PFSK-1 (cell line): ENCODE data around the gene SH3PXD2A.

ENCODE experiments used
- FOXP2 ChIP-seq: optimal IDR thresholded peaks from 2 replicates; pipeline ENCODE3; 2011; ENCODE audit warnings: borderline replicate concordance, control low read depth, inconsistent platforms; ENCODE audit not compliant: insufficient read depth; ENCODE audit errors: extremely low read length, extremely low read depth
- POLR2AphosphoS5 ChIP-seq: IDR thresholded peaks from 2 replicates; pipeline ENCODE4 v1.6.1; 2012; ENCODE audit warnings: low read depth, mild to moderate bottlenecking, control low read depth, low read length, moderate library complexity
- SIN3A ChIP-seq: IDR thresholded peaks from 2 replicates; pipeline ENCODE4 v1.6.1; 2012; ENCODE audit warnings: mild to moderate bottlenecking, low read length, moderate library complexity, borderline replicate concordance; ENCODE audit not compliant: insufficient read depth
- TAF1 ChIP-seq: IDR thresholded peaks from 2 replicates; pipeline ENCODE4 v1.6.1; 2012; ENCODE audit warnings: low read length, control low read depth, borderline replicate concordance; ENCODE audit not compliant: insufficient read depth
- TF ChIP-seq, protein P1 (sequence below), 2 experiments: IDR thresholded peaks; 2 replicates each; pipeline versions ENCODE4 v1.6.1 to v1.8.0; 2011 to 2012; ENCODE audit warnings: low read depth in 2 of 2, low read length in 2 of 2, control low read depth in 1 of 2, inconsistent platforms in 1 of 2, mild to moderate bottlenecking in 1 of 2, moderate library complexity in 1 of 2; ENCODE audit not compliant: insufficient read depth in 1 of 2

SH3PXD2A gene

DNA sequence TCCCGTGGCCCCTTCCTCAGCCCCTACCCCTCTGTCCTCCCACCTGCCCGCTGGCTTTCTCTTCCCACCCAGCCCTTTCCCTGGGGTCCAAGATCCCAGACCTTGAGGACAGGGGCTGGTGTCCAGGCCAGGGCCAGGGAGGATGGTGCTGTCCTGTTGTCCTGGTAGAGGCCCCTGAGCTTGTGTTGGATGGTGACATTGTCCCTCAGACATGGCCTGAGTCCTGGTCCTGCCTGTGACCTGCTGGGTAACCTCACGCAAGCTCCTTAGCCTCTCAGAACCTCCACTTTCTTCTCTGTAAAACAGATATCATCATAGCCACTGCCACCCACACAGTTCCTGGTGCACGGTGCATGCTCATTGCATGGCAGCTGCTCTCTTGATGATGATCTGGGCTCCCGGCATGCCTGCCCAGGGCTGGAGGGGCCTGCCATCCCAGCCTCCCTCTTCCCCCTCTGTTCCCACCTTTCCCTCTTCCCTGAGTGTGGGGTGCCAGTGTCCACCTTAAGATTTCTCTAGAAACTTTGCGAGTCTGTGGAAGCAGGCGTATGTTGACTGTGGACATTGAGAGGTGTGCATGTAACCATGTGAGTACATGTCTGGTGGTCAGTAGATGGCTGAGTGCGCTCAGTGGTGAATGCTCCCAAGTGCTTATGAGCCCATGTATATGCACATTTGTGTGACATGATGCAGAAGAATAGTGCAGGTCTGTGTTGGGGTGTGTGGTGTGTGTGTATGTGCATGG lies 301.5 kb downstream of the SH3PXD2A start:
- no peak for TF ChIP-seq FOXP2
- no peak for TF ChIP-seq POLR2AphosphoS5
- TF ChIP-seq, protein P1, sequence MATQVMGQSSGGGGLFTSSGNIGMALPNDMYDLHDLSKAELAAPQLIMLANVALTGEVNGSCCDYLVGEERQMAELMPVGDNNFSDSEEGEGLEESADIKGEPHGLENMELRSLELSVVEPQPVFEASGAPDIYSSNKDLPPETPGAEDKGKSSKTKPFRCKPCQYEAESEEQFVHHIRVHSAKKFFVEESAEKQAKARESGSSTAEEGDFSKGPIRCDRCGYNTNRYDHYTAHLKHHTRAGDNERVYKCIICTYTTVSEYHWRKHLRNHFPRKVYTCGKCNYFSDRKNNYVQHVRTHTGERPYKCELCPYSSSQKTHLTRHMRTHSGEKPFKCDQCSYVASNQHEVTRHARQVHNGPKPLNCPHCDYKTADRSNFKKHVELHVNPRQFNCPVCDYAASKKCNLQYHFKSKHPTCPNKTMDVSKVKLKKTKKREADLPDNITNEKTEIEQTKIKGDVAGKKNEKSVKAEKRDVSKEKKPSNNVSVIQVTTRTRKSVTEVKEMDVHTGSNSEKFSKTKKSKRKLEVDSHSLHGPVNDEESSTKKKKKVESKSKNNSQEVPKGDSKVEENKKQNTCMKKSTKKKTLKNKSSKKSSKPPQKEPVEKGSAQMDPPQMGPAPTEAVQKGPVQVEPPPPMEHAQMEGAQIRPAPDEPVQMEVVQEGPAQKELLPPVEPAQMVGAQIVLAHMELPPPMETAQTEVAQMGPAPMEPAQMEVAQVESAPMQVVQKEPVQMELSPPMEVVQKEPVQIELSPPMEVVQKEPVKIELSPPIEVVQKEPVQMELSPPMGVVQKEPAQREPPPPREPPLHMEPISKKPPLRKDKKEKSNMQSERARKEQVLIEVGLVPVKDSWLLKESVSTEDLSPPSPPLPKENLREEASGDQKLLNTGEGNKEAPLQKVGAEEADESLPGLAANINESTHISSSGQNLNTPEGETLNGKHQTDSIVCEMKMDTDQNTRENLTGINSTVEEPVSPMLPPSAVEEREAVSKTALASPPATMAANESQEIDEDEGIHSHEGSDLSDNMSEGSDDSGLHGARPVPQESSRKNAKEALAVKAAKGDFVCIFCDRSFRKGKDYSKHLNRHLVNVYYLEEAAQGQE (IDR thresholded peaks at IDR 0.05; ENCODE audit: insufficient read depth in 1 of 2, low read depth in 2 of 2, low read length in 2 of 2) = no peak
- no peak for TF ChIP-seq SIN3A
- TF ChIP-seq TAF1 = no peak

DNA sequence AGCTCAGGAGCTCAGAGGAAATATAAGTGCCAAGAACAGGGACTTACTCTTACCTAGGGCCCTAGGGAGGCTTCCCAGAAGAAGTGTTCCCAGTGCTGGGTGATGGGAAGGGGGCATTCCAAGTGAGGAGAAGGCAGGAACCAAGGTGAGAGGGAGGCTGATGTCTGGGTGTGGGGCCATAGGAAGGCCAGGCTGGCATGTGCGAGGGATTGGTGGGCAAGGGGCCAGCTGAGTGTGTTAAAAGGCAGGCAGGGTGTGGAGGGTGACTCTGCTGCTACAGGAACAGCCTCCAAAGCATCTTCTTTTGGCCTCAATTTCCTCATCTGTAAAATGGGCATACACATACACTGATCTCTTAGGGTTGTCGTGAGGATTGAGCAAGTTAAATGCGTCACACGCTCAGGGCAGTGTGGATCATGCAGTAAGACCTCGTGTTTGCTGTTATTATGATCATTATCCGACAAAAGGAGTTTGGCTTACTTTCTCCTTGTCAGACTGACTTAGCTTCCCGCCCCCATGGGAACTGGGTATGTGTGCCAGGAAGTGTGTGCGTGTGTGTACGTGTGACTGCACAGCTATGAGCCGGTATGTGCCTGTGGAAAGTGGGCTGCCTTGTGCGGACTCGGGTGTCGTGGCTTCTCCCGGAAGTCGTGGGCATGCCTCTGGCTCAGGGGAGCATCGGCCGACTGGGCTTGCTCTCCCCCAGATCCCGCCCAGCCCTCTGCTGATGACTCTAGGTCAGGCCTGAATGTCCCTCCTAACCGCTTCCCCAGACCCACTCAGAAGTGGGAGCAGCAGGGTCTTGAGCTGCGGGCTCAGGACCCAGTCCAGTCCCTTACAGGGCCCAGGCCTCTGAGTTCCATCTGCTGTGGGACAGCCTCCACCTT lies 302.3 kb downstream of the SH3PXD2A start:
- no peak for TF ChIP-seq POLR2AphosphoS5
- no peak for TF ChIP-seq FOXP2
- TF ChIP-seq SIN3A = no peak
- TF ChIP-seq, protein P1 (IDR thresholded peaks at IDR 0.05; ENCODE audit: insufficient read depth in 1 of 2, low read depth in 2 of 2, low read length in 2 of 2) = no peak
- no peak for TF ChIP-seq TAF1

DNA sequence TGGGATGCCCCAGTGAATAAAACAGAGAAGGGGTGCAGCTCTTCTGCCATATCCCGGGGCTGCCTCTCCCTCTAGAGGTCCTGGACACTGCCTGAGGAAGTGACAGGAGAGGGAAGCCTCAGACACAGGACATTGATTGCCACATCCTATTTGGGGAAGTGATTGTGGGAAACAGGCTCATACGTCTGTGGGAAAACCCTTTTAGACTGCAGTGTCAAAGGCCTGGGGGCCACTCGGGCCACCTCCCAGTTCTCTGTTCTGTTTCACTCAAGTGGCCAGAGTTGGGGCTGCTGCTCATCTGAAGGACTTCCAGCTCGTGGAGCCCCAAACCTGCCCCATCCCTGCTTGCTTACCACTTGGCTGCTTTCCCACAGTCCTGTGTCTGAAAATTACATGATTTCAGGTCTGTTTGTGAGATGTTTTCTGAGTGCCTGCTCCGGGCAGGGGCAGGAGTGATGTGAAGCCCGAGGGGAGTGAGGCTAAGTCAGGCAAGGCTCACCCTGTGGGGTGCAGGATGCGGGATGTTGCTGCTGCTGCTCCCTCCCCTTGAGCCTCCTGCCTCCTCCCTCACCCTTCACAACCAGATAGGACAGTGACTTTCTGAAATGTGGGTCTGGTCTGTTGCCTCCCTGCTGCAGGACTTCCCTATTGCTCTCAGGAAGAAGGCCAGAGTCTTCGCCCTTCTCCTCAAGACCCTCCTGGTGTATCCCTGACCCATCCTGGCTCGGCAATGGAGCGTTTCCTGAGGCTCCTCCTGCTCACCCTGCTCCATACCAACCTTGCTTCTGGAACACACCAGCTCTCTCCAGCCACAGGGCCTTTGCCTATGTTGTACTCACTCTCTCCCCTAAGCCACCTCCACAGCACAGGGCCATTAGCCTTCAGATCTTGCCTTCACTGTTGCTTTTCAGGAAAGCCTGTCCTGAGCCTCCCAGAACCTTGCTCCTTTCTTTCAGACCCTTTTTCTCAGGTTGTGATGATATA lies 303.5 kb downstream of the SH3PXD2A start:
- TF ChIP-seq TAF1 (no peak), SIN3A (no peak), FOXP2 (no peak)

DNA sequence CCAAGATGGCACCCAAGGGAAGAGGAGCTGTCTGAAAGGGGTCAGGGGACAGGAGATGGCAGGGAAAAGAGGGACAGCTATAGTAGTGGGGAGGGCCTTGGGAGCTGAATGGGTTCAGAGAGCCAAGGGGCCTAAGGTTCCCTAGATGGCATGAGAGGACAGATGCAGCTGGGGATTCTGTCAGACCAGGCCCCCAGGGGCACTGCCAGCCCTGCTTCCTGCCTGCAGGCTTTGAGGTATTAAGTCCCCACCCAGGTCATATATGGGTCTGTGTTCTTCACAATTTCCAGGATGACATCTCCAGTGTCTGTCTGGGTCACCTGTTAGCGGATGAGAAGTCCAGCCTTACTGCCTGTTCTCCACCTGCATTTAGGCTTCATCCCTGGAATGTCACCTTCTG lies 305.1 kb downstream of the SH3PXD2A start:
- no peak for TF ChIP-seq FOXP2
- TF ChIP-seq, protein P1 (IDR thresholded peaks at IDR 0.05; ENCODE audit: insufficient read depth in 1 of 2, low read depth in 2 of 2, low read length in 2 of 2) = no peak

DNA sequence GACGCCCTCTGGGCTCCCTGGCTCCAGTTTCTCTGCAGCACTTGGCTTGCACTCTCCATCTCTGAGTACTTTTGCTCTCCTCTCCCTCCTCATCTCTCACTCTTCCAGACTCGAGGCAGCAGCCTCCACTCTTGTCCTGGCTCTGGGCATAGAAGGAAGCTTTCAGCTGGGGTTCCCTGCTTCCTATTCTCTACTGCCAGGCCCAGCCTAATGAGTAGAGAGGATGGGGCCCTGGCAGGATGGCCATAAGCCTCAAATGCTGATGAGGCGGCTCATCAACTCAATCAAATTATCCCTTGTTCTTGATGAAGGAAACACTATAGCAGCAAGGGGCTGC lies 306.1 kb downstream of the SH3PXD2A start:
- TF ChIP-seq FOXP2 (no peak), TAF1 (no peak)
